ENCODE measurements around the gene FAM50B.
"Not testable (repeated sequence)": the region's sequence is repeated elsewhere in the genome, so short reads cannot be mapped to it uniquely, and the experiment has no call there.

Gene FAM50B

DNA sequence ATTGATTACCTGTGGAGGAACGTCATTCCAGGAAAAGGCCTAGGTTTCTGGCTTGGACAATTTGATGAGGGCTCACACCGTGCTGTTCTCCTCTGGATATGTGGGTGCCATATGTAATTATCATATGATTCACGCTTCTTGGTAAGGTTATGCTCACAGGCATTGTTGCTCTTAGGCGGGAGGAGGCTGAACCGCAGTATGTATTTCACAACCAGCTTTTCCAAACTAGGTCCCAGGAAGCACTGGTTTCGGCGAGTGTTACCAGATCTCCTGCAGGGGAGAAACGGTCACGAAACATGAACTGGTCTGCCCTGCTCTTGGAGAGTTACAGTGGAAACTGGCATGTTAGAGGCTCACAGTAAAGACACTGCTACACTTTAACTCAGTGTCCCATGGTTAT lies 793 bp upstream of the FAM50B start:
- DNase-seq (ENCODE audit: low read depth), result no peak

DNA sequence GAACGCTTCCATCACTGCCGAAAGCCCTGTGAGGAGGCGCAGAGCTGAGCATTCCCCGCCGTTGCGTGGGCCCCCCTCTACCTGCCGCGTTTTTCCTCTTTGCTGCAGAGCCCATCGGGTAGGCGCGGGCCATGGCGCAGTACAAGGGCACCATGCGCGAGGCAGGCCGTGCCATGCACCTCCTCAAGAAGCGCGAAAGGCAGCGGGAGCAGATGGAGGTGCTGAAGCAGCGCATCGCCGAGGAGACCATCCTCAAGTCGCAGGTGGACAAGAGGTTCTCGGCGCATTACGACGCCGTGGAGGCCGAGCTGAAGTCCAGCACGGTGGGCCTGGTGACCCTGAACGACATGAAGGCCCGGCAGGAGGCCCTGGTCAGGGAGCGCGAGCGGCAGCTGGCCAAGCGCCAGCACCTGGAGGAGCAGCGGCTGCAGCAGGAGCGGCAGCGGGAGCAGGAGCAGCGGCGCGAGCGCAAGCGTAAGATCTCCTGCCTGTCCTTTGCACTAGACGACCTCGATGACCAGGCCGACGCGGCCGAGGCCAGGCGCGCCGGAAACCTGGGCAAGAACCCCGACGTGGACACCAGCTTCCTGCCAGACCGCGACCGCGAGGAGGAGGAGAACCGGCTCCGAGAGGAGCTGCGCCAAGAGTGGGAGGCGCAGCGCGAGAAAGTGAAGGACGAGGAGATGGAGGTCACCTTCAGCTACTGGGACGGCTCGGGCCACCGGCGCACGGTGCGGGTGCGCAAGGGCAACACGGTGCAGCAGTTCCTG lies 693 bp downstream of the FAM50B start:
- DNase-seq (ENCODE audit: low read depth), result no peak

DNA sequence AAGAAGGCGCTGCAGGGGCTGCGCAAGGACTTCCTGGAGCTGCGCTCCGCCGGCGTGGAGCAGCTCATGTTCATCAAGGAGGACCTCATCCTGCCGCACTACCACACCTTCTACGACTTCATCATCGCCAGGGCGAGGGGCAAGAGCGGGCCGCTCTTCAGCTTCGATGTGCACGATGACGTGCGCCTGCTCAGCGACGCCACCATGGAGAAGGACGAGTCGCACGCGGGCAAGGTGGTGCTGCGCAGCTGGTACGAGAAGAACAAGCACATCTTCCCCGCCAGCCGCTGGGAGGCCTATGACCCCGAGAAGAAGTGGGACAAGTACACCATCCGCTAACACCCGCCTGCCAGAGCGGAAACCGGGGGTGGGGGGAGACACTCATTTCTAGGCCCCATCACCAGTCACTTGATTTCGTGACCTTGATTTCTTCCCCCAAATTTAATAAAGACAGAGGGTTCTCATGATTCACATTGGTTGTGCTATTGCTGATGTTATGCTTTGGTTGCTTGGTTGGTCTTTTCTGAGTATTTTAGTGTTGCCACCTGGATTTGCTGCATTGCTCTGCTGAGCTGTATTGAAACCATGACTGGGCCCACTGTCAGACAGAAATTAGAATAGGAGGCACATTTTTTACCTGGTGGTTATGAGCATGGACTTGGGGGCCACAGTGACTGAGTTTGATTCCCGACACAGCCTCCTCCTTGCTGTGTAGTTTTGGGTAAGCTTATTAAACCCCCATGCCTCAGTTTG lies 1.5 kb downstream of the FAM50B start:
- DNase-seq (ENCODE audit: low read depth), result peak; percentile 64

DNA sequence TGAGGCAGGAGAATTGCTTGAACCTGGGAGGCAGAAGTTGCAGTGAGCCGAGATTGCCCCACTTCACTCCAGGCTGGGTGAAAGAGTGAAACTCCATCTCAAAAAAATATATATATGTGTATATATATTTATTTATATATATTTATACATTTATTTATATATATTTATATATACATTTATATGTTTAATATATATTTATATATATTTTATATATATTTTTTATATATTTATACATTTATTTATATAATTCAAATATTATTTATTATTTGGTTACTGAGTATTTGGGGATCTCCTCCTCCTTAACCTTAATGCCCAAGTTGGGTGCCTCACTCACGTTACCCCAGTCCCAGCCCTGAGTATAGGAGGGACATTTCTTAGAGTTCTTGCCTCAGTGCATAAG lies 2.7 kb downstream of the FAM50B start:
- DNase-seq (ENCODE audit: low read depth), result no peak

DNA sequence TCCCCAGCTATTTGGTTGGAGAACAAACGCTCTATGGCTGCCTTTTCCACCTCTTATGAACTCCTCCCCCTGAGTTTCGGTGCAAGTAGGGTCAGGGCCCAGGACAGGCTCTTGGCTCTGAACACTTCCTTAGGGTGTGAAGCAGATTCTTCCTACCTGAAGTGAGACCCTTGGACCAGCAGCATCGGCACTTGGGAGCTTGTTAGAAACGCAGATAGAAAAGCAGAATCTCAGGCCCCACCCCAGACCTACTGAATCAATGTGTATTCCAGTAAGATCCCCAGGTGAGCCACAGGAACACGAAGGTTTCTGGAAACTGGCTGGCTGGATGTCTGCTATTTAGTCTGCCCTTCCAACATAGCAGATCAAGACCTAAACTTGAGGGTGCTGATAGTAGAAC lies 3.2 kb downstream of the FAM50B start:
- no peak for DNase-seq (ENCODE audit: low read depth)

DNA sequence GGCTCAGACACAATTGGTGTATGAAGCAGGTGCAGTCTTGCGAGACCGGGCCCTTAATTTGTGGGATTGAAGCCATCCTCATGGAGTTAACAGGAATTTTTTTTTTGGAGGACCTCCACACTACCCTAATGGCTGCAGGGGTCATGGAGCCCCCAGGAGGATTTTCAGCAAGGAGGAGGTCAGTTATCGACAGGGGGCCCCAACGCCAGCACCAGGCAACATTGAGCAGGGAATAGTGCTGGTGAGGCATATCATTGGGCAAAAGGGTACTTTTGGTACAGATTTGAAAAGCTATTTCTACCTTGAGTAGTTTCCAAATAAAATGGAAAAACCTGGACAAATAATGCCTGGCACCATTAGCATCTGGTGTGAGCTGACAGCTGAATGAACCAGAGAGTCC lies 6.7 kb downstream of the FAM50B start:
- no peak for DNase-seq (ENCODE audit: low read depth)

DNA sequence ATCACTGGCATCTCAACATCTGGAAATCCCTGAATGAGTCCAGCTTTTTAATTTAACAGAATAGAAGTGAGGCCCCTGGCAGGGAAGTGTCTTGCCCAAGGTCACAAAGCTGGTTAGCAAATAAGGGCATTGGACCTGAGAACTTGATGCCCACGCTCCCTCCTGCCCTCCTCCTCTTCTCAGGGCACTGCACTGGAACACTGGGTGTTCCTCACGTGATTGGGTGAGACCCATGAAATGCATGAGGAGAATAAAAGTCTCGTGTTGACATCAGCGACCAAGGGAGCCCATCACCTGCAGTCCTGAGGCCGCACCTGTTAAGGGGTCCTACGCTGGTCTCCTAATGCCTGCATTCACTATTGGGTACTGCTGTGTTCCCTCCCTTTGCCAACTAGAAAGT lies 7.4 kb downstream of the FAM50B start:
- DNase-seq (ENCODE audit: low read depth), result no peak

DNA sequence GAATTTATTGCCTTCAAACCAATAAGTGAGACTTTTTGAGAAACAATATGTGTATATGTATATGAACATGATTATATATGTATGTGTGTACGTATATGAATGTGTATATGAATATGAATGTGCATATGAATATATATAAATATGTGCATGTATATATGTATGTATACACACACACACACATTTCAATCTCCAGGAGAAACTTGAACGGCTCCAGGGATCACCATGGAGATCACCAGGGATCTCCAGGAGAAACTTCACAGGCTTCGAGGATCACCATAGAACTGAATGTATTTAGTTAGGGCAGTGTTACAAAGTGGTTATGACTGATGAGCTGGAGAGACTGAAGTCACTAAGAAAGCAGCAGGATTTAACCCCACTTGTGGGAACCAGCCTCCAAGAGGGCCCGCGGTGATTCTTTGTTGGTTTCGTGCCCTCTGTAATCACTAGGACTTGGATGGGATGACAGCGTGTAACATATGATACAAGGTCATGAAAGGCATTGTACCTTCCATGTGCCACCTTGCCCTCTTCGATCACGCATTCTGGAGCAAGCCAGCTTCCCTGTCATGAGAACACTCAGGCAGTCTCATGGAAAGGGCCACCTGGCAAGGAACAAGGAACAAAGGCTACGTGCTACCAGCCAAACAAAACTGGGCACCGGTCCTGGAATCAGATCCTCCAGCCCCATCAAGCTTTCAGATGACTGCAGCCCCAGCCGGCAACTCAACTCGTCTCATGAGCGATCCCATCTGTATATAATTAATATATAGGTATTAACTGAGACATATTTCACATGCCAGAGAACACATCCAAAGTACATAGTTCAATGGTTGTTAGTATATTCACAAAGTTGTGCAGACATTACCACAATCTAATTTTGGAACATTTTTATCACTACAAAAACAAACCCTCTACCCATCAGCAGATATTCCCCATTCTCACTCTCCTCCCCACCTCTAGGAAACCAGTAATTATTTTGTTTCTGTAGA lies 8.6 kb downstream of the FAM50B start:
- DNase-seq (ENCODE audit: low read depth), result no peak

DNA sequence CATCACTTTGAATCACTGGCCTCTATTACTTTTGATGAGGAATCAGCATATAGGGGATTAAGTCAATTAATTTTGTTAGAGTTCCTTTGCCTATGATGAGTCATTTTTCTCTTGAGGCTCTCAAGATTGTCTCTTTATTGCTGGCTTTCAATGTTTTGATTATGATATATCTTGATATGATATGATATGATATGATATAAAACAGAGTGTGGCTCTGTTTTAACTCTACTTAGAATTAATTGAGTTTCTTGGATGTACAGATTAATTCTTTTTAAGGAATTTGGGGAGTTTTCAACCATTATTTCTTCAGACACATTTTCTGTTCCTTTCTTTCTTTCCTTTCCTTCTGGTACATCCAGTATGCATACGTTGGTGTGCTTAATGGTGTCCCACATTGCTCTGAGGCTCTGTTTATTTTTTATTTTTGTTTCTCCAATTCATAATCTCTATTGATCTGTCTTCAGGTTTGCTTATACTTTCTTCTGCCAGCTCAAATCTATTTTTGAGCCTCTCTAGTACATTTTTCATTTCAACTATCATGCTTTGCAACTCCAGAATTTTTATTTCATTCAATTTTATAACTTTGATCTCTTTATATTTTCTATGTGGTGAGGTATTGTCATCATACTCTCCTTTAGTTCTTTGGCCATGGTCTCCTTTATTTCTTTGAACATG lies 10.8 kb downstream of the FAM50B start:
- no peak for DNase-seq (ENCODE audit: low read depth)

DNA sequence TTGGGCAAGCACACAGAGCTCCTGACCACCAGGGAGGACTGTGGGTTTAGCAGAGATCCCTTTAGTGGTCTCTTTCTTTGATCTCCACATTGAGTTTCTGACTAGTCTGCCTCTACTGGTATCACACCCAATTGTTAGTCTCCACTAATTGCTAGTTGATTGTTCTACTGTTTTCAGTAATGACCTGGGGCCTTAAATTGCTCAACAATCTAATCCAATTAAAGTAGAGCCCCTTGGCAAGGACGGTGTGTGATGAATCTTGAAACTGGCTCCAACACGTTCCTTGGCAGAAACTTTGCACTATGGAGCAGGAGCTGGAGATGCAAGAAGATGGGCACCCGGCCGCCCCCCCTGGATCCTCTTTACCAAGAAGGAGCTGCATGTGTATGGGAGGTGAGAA lies 12.3 kb downstream of the FAM50B start:
- no peak for DNase-seq (ENCODE audit: low read depth)

DNA sequence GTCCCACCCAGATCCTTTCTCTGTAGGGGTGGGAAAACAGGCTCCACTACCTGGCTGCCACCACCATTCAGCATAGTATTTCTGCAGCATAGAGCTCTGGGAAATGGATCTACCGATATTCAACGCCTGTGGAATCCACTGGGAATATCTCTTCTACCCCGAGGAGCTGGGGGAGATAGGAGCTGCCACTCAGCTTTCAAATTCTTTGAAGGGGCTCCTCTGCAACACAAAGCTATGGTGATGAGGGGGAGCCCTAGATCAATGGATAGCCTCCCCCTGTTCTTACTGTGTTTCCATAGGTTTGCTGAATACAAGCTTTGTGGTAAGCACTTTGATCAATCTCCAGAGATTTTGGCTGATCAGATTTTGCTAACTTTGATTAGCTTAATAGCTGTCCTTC lies 12.9 kb downstream of the FAM50B start:
- DNase-seq (ENCODE audit: low read depth), result no peak

DNA sequence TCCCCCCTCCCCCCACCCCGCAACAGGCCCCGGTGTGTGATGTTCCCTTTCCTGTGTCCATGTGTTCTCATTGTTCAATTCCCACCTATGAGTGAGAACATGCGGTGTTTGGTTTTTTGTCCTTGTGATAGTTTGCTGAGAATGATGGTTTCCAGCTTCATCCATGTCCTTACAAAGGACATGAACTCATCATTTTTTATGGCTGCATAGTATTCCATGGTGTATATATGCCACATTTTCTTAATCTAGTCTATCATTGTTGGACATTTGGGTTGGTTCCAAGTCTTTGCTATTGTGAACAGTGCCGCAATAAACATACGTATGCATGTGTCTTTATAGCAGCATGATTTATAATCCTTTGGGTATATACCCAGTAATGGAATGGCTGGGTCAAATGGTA lies 14.1 kb downstream of the FAM50B start:
- DNase-seq (ENCODE audit: low read depth), result not testable (repeated sequence)

DNA sequence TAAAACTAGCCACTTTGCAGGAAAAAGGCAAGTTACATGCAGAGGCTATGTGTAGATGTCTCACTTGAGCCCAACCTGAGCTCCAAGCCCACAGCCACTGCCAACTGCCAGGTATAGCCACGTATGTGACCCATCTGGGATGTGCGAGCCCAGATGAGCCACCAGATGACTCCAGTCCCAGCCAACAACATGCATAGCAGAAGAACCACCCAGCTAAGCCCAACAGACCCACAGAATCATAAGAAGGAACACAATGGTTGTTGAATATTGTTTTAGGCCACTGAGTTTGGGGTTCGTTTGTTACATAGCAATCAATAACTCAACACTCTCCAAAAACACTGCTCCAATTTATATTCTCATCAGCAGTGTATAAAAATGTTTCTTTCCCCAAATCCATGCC lies 16.3 kb downstream of the FAM50B start:
- no peak for DNase-seq (ENCODE audit: low read depth)

DNA sequence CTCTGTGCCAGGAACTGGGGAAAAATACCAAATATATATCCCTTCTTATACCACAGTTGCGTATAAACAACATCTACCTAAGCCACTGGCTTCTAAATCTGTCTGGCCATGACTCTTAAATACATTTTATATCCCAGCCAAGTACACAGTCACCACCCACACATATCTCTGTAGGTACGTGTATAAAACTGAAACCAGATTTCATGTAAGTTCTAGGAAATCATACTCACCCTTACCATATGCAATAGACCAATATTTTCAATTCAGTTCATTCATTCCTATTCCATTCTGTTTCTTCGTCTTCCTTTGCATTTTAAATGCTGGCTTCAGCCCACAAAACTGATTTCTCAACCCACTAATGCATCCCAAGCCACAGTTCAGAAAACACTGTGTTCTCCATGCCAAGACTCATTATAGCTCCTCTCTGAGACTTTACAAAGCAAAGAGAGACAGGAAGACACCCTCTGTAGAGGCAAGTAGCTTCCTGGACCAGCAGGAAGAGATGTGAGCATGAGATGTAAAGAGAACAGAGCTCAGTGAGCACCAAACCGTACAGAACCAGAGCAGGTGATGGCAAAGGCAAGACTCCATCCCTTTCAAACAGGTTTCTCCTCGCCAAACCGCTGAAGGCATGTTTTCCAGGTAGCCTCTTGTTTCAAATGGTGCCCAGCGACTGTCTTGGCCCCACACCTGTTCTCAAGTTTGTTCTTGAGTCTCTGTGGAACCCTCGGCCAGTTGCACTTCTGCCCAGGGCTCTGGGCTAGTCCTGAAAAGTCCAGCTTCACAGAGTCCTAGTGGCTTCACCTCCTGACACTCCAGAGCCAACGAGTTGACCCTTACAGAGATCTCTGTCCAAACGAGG lies 18.7 kb downstream of the FAM50B start:
- no peak for DNase-seq (ENCODE audit: low read depth)

DNA sequence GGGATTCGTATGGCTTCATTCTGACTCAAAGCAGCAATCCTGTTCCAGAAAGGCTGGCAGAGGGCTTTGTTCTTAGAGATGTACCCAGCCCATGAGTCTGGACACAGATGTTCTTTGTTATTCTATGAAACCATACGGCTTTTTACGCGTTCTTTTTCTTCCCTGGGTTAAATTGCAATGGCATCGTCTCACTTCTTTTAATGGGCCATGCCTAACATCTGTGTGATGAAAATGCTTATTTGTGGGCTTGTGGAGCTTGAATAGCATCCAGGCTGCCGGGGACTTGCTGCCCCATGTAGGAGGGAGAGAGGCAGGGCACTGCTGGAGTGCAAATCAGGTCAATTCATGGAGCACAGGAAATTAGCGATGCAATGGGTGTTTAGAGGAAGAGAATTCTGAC lies 19.4 kb downstream of the FAM50B start:
- DNase-seq (ENCODE audit: low read depth), result no peak

DNA sequence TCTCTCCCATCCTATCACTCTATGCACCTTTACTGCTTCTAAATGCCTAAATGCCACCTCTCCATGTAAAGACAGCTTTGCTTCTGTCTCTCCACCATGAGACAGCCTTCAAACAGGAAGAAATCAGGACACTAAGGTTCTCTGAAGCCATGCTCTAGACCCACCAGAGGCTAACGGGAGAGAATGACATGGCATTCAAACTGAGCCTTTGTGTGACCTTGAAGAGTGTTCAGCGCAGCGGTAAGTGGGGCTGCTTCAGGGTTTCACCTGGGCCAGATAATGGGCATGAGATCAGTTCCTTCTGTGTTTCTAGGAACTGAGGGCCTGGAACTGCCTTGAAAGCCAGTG lies 20.1 kb downstream of the FAM50B start:
- no peak for DNase-seq (ENCODE audit: low read depth)

DNA sequence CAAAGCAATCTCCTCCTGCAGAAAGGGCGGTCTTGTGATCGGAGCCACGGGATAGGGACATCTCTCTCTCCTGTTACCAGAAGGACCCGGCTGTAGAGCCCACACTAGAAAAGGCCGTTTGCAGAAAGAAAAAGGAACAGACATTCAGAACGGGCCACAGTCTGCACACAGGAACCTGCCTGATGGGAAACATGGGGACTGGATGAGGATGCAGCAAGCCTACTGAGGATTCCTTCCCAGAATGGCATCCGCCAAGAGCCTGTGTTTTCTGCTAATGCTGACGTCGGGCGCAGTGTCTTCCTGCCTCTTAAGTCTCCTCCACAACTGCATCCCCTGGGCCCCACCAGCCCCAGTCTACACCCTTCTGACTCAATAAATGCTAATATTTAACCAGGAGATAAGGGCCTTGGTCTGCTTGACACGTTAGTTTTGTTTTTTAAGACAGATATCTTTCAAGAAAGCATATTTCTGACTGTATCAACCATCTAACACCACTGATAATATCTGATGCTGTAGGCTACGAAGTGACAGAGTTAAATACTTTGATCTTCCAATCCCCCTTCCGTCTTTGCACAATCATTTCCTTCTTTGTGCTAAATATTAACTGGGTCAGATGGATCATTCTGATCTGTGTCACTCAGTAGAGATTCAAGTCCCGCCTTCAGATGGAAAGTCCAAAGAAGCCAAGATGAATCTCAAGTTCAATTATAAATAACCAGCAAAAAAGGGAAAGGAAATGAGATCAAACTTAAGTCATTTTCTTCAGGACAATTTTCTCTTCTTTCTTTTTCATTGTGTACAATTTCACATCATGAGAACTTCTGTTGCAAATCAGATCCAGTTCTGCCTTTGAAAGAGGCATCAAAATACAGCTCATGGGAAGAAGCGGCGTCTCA lies 20.7 kb downstream of the FAM50B start:
- DNase-seq (ENCODE audit: low read depth), result no peak

DNA sequence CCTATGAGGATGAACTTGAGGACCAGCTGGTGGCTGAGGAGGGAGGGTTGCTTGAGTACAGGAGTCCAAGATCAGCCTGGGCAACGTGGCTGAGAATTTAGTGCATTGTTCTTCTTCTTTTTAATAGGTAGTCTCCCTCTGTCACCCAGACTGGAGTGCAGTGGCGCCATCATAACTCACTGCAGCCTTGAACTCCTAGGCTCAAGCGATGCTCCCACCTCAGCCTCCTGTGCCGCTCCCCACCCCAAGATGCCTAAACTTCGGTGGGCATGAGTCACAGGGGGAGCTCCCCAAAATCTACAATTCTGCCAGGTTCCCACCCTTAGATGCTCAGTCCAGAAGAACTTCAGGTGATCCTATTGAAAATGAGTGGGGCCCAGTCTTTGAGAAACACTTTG lies 21.4 kb downstream of the FAM50B start:
- no peak for DNase-seq (ENCODE audit: low read depth)

DNA sequence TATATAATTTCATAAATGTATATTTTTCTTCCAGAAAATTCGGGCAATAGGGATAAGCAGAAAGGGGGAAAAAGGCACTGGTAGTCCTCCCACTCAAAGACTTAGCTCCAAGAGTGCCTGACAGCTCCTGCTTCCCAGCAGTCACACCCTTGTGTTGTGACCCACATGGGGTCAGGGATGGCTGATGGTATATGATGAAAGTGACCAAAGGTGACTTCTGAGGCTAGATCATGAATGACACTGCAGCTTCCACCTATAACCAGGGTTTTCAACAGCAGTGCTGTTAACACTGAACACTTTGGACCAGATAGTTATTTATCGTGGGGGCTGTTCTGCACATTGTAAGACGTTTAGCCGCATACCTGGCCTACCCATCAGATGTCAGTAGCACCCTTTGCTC lies 22.3 kb downstream of the FAM50B start:
- DNase-seq (ENCODE audit: low read depth), result no peak

DNA sequence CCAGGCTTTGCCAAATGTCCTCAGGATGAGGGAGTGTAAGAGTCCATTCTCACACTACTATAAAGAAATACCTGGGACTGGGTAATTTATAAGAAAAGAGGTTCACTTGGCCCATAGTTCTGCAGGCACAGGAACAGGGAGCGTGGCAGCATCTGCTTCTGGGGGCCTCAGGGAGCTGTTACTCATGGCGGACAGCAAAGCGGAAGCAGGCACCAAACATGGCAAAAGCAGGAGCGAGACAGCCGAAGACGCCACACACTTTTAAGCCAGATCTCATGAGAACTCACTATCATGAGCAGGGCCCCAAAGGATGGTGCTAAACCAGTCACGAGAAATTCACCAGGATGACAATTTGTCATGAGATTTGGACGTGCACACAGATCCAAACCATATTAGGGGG lies 22.8 kb downstream of the FAM50B start:
- DNase-seq (ENCODE audit: low read depth), result no peak

Data from activated T-helper 9 cell treated with anti-CD3 and anti-CD28 coated beads, Interleukin-2, amount 50 U/mL, for 16 hours (primary cell).